Endometrial microvascular endothelial cells (primary cell): Measurements from ENCODE around the gene RRP1B. TPM values are rescaled to one million over a fixed set of nuclear protein-coding genes. Genes with fewer than 3 reads are reported as not detected.

Experiments
- in situ Hi-C: cut with HindIII; loops from 2 replicates; pipeline ENCODE4 v1.10.0; 2017; ENCODE audit warnings: low sequenced_read_pairs, low pct_unique_long_range_greater_than_20kb; ENCODE audit errors: inconsistent ontology term
- total RNA-seq: library from RNA; depleted of rRNA; stranded (reverse); fragments of >200 nt; gene quantifications from one replicate; pipeline ENCODE4 v1.2.3, GENCODE V29; 2015; ENCODE audit errors: inconsistent ontology term

RRP1B gene
- total RNA-seq, 1 donor from 2014 or later, result 43.7 TPM

- in situ Hi-C loops, result no loop called here
These were observed 58.9 kb downstream of the RRP1B start for GRCh38 chr21:43717967-43718871.

- in situ Hi-C loops, result no loop called here
These were observed 59.8 kb downstream of the RRP1B start, which contains the start of gene PDXK for GRCh38 chr21:43718872-43719747. TSS of gene PDXK (plus strand) at chr21:43719129. CDS start at chr21:43719295, 166 bp downstream.

- in situ Hi-C loops, result no loop called here
These were observed 60.6 kb downstream of the RRP1B start for GRCh38 chr21:43719748-43720538.

GRCh38 chr21:43720539-43721166 lies 61.3 kb downstream of the RRP1B start:
- in situ Hi-C loops, result no loop called here

GRCh38 chr21:43721206-43721605 lies 61.8 kb downstream of the RRP1B start:
- in situ Hi-C loops, result no loop called here

GRCh38 chr21:43721939-43722338 lies 62.6 kb downstream of the RRP1B start:
- in situ Hi-C loops, result no loop called here

GRCh38 chr21:43723648-43724047 lies 64.3 kb downstream of the RRP1B start:
- in situ Hi-C loops, result no loop called here

- in situ Hi-C loops, result no loop called here
These were observed 67.5 kb downstream of the RRP1B start for GRCh38 chr21:43726686-43727518.

- in situ Hi-C loops, result no loop called here
These were observed 68.3 kb downstream of the RRP1B start for GRCh38 chr21:43727519-43728153.

GRCh38 chr21:43728154-43728466 lies 68.8 kb downstream of the RRP1B start:
- in situ Hi-C loops, result no loop called here

GRCh38 chr21:43728467-43729390 lies 69.4 kb downstream of the RRP1B start:
- in situ Hi-C loops, result no loop called here

- in situ Hi-C loops, result no loop called here
These were observed 72.1 kb downstream of the RRP1B start for GRCh38 chr21:43731476-43731875.

- in situ Hi-C loops, result no loop called here
These were observed 72.7 kb downstream of the RRP1B start for GRCh38 chr21:43731891-43732711.

GRCh38 chr21:43733060-43733459 lies 73.7 kb downstream of the RRP1B start:
- in situ Hi-C loops, result no loop called here

GRCh38 chr21:43733529-43734071 lies 74.2 kb downstream of the RRP1B start:
- in situ Hi-C loops, result no loop called here
